Measurements from ENCODE around the gene KRT85. TPM values are rescaled to one million over a fixed set of nuclear protein-coding genes. Genes with fewer than 3 reads are reported as not detected.

The KRT85 gene
- polyA plus RNA-seq, 1 experiment = not detected

DNA sequence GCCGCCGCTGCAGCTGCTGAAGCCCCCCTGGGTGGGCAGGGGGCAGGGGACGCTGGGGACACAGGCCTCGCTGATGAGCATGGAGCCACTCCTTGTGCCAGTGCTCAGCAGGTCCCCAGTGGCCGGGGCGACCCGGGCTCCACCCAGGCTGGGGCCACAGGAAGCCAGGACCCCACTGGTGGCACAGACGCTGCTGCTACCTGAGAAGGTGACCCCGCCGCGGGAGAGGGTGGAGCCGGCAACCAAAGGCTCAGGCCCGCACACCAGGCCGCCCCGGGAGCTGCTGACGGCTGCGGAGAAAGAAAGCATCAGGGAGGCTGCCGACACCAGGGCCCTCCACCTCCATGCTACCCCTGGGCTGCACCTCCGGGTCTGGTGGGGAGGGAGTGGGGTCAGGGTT, 10.8 kb upstream of the KRT85 start:
- Histone ChIP-seq H3K27me3 (ENCODE audit: control insufficient read depth, insufficient read depth, low read length) (peaks cover 4% of the 10 kb centered on the region; the same call in 1 of the 2 replicates), H3K4me3 (ENCODE audit: low read depth, low read length) (no peak overlapping the region), H3K36me3 (ENCODE audit: control insufficient read depth, insufficient read depth, low read length) (no peaks in the 10 kb centered on the region)
- TF ChIP-seq, protein P1, sequence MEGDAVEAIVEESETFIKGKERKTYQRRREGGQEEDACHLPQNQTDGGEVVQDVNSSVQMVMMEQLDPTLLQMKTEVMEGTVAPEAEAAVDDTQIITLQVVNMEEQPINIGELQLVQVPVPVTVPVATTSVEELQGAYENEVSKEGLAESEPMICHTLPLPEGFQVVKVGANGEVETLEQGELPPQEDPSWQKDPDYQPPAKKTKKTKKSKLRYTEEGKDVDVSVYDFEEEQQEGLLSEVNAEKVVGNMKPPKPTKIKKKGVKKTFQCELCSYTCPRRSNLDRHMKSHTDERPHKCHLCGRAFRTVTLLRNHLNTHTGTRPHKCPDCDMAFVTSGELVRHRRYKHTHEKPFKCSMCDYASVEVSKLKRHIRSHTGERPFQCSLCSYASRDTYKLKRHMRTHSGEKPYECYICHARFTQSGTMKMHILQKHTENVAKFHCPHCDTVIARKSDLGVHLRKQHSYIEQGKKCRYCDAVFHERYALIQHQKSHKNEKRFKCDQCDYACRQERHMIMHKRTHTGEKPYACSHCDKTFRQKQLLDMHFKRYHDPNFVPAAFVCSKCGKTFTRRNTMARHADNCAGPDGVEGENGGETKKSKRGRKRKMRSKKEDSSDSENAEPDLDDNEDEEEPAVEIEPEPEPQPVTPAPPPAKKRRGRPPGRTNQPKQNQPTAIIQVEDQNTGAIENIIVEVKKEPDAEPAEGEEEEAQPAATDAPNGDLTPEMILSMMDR (IDR thresholded peaks at IDR 0.05; ENCODE audit: insufficient read depth, low read depth, low read length) = no peak
- POLR2A ChIA-PET = no interaction called here
- CTCF ChIA-PET = interaction anchor here (0.5 to 4.7 kb wide), 5 partner anchors 129 to 507 kb away, joined by 3 to 18 read pairs (median 4); no protein-coding TSS in a partner anchor
- no peak for DNase-seq (ENCODE audit: low read depth)

DNA sequence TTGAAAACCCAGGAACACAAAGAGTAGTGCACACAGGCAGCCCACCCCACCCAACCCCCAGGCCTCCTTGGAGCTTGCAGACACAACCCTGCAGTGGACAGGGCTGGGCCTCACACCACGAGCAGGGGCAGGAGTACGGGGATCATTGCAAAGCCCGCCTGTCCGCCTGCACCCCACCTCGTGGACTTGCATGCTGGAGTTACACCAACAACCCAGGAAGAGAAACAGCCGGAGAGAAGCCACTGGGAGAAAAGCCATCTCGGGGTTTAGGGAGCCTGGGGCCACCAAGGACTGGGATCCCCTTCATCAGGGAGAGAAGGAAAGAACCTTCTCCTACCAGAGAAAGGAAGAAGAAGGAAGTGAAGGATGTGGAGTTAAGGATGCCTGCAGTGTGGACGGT, 10.0 kb upstream of the KRT85 start:
- Histone ChIP-seq H3K36me3 (ENCODE audit: control insufficient read depth, insufficient read depth, low read length) (no peaks in the 10 kb centered on the region), H3K4me3 (ENCODE audit: low read depth, low read length) (no peak overlapping the region), H3K27me3 (ENCODE audit: control insufficient read depth, insufficient read depth, low read length) (0 out of 2 replicates have a peak, but pooled peaks cover 1% of the 10 kb centered on the region)
- DNase-seq (ENCODE audit: low read depth) = no peak
- POLR2A ChIA-PET = no interaction called here
- CTCF ChIA-PET = interaction anchor here (0.6 to 3.6 kb wide), 4 partner anchors 19 to 508 kb away, joined by 3 to 13 read pairs (median 4); no protein-coding TSS in a partner anchor
- TF ChIP-seq, protein P1 (IDR thresholded peaks at IDR 0.05; ENCODE audit: insufficient read depth, low read depth, low read length) = no peak

DNA sequence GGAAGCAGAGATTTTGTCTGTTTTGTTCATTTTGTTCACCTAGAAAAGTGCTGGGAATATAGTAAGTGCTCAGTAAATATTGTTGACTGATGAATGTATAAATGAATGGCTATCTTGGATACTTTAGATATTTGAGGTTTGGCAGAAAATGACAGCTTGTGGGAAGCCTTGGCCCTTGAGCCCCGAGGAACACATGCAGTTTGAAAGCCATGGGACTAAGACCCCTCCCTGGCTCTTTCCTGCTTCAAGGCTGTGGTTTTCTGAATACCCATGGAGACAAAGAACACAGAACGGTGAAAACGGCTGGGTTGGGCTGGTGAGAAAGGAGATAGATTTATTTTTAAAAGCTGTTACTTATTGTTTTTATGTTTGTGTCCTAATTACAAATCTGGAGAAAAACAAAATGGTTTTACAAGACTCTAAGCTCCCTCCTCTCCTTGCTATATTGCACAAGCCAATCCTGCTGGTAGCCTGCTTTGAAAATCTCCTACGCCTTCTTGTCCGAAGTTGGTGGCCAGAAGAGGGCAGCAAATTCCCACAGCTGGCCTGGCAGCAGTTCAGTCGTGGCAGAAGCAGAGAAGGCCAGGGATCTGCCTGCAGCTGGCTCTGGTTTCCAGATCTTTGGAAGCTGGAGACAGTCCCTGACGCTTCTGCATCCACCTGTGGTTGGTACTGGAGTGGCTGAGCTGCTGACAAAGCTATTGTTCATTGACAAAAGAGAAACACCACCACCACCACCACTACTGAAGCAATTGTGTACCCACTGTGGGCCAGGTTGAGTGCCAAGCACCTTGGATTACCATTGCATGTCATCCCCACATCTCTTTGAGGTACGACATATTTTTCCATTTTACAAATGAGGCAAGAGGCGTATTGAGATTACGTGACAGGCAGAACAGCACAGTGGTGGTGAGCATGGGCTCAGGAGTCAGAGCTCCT, 5.2 kb upstream of the KRT85 start:
- TF ChIP-seq, protein P1 (IDR thresholded peaks at IDR 0.05; ENCODE audit: insufficient read depth, low read depth, low read length) = peak; percentile 93
- peak; percentile 47 for DNase-seq (ENCODE audit: low read depth)
- H3K4me3 ChIP-seq (ENCODE audit: low read depth, low read length) = no peak overlapping the region
- CTCF ChIA-PET = interaction anchor here (0.6 to 8.0 kb wide), 51 partner anchors 9 to 614 kb away, joined by 3 to 142 read pairs (median 5); partner anchors contain the start of genes KRT4, KRT75 and KRT84
- H3K27me3 ChIP-seq (ENCODE audit: control insufficient read depth, insufficient read depth, low read length) = peaks cover 12% of the 10 kb centered on the region
- POLR2A ChIA-PET = no interaction called here
- no peaks in the 10 kb centered on the region for H3K36me3 ChIP-seq (ENCODE audit: control insufficient read depth, insufficient read depth, low read length)

DNA sequence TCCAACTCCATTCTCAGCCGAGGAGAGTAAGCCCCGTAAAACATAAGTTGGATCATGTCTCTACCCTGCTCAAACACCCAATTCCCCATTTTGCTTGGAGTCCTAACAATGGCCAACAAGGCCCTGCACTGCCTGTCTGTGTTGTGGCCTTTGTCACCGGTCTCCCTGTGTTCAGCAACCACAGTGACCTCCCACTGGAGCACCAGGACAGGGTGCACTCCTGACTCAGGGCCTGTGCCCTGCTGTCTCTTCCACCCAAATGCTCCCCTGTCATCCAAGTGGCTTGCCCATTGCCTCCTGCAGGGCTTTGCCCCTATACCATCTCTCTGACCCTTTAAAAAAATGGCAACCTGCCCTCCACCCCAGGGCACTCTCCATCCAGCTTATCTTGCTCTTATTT, 4.4 kb upstream of the KRT85 start:
- DNase-seq (ENCODE audit: low read depth) = no peak
- POLR2A ChIA-PET = no interaction called here
- no peaks in the 10 kb centered on the region for H3K36me3 ChIP-seq (ENCODE audit: control insufficient read depth, insufficient read depth, low read length)
- CTCF ChIA-PET = interaction anchor here (0.8 to 8.0 kb wide), 20 partner anchors 10 to 615 kb away, joined by 3 to 142 read pairs (median 6); partner anchors contain the start of gene KRT84
- H3K4me3 ChIP-seq (ENCODE audit: low read depth, low read length) = no peak overlapping the region
- TF ChIP-seq, protein P1 (IDR thresholded peaks at IDR 0.05; ENCODE audit: insufficient read depth, low read depth, low read length) = no peak
- peaks cover 12% of the 10 kb centered on the region for H3K27me3 ChIP-seq (ENCODE audit: control insufficient read depth, insufficient read depth, low read length)

Measured in BJ (cell line).